Activated naive CD8-positive, alpha-beta T cell treated with anti-CD3 and anti-CD28 coated beads, Interleukin-2, amount 10 ng/mL, durations not matched to agents 7 days and 5 days (primary cell): Measurements from ENCODE around the gene TYMS. TPM values are rescaled to one million over a fixed set of nuclear protein-coding genes. Genes with fewer than 3 reads are reported as not detected.

ENCODE experiments used
- ATAC-seq: fragments of 150-1000 bp; cut with Tn5 transposase; one replicate; pipeline ENCODE4 v1.10.0; 2021; ENCODE audit warnings: low read depth, moderate library complexity
- POLR2A ChIA-PET: fragments of 350-600 bp; sonication (Branson Sonifier 250); formaldehyde crosslinking; loops from one replicate; lab custom pipeline; 2021; ENCODE audit warnings: antibody characterized with exemption; lab: Charles Lee
- DNase-seq: peaks from one replicate; pipeline ENCODE4 v3.0.0; 2021
- H3K27ac Mint-ChIP-seq: one replicate; pipeline ENCODE4 v1.8.0; 2022; ENCODE audit warnings: mild to moderate bottlenecking, mixed read lengths
- H3K27me3 Mint-ChIP-seq: one replicate; pipeline ENCODE4 v1.8.0; 2022; ENCODE audit warnings: mild to moderate bottlenecking, moderate library complexity, mixed read lengths
- H3K36me3 Mint-ChIP-seq: one replicate; pipeline ENCODE4 v1.8.0; 2021; ENCODE audit warnings: mild to moderate bottlenecking, mixed read lengths
- H3K4me1 Mint-ChIP-seq: one replicate; pipeline ENCODE4 v1.8.0; 2021; ENCODE audit warnings: mixed read lengths
- H3K4me3 Mint-ChIP-seq: one replicate; pipeline ENCODE4 v1.8.0; 2022; ENCODE audit warnings: mild to moderate bottlenecking, moderate library complexity, mixed read lengths
- H3K9me3 Mint-ChIP-seq: one replicate; pipeline ENCODE4 v1.8.0; 2021; ENCODE audit warnings: mixed read lengths
- total RNA-seq, 2 experiments: library from RNA; stranded (reverse); gene quantifications; one replicate each; pipeline ENCODE4 v1.2.3, GENCODE V29; 2021

TYMS gene
- total RNA-seq, 2 experiments from 2014 or later = 306 to 322 TPM

- H3K4me1 Mint-ChIP-seq = peaks cover 2% of the 10 kb centered on the region
- POLR2A ChIA-PET = interaction anchor here (1.0 to 1.8 kb wide), 4 partner anchors 18 to 207 kb away, joined by 3 to 11 read pairs (median 3); partner anchors contain the start of gene TYMS
- ATAC-seq (peak; percentile 82), DNase-seq (peak; percentile 57)
- peaks cover 26% of the 10 kb centered on the region for H3K27me3 Mint-ChIP-seq
- H3K36me3 Mint-ChIP-seq = no peaks in the 10 kb centered on the region
- no peaks in the 10 kb centered on the region for H3K9me3 Mint-ChIP-seq
- H3K27ac Mint-ChIP-seq = no peak overlapping the region
- H3K4me3 Mint-ChIP-seq = no peak overlapping the region
Observed at GRCh38 chr18:623761-624620, 33.5 kb upstream of the TYMS start.

- DNase-seq = no peak
- Mint-ChIP-seq H3K36me3 (no peaks in the 10 kb centered on the region), H3K9me3 (peaks cover 3% of the 10 kb centered on the region), H3K27me3 (peaks cover 15% of the 10 kb centered on the region), H3K27ac (no peak overlapping the region), H3K4me3 (no peak overlapping the region), H3K4me1 (peaks cover 2% of the 10 kb centered on the region)
- POLR2A ChIA-PET = interaction anchor here (1.0 kb wide), 1 partner anchor 85 kb away, joined by 3 read pairs; the partner anchor contains the start of gene ENOSF1
- ATAC-seq = no peak
Observed at GRCh38 chr18:627231-627630, 30.2 kb upstream of the TYMS start.

GRCh38 chr18:629269-630150, 27.9 kb upstream of the TYMS start:
- ATAC-seq (no peak), DNase-seq (no peak)
- Mint-ChIP-seq H3K4me3 (no peak overlapping the region), H3K27me3 (peaks cover 11% of the 10 kb centered on the region), H3K27ac (no peak overlapping the region), H3K9me3 (peaks cover 3% of the 10 kb centered on the region), H3K36me3 (no peaks in the 10 kb centered on the region), H3K4me1 (no peaks in the 10 kb centered on the region)
- POLR2A ChIA-PET = no interaction called here

GRCh38 chr18:631560-631959, 25.9 kb upstream of the TYMS start:
- no peaks in the 10 kb centered on the region for H3K36me3 Mint-ChIP-seq
- H3K27me3 Mint-ChIP-seq = peaks cover 10% of the 10 kb centered on the region
- H3K27ac Mint-ChIP-seq = no peak overlapping the region
- no peaks in the 10 kb centered on the region for H3K4me1 Mint-ChIP-seq
- H3K4me3 Mint-ChIP-seq = no peak overlapping the region
- POLR2A ChIA-PET = no interaction called here
- H3K9me3 Mint-ChIP-seq = peaks cover 3% of the 10 kb centered on the region
- DNase-seq = no peak
- no peak for ATAC-seq

GRCh38 chr18:634551-635045, 22.9 kb upstream of the TYMS start:
- no peak overlapping the region for H3K4me3 Mint-ChIP-seq
- no peak overlapping the region for H3K27ac Mint-ChIP-seq
- H3K4me1 Mint-ChIP-seq = no peaks in the 10 kb centered on the region
- peaks cover 9% of the 10 kb centered on the region for H3K27me3 Mint-ChIP-seq
- no peak for ATAC-seq
- peaks cover 3% of the 10 kb centered on the region for H3K9me3 Mint-ChIP-seq
- DNase-seq = no peak
- no peaks in the 10 kb centered on the region for H3K36me3 Mint-ChIP-seq
- POLR2A ChIA-PET = no interaction called here

- no peaks in the 10 kb centered on the region for H3K36me3 Mint-ChIP-seq
- H3K4me1 Mint-ChIP-seq = no peaks in the 10 kb centered on the region
- DNase-seq (no peak), ATAC-seq (no peak)
- no peak overlapping the region for H3K4me3 Mint-ChIP-seq
- H3K9me3 Mint-ChIP-seq = peaks cover 3% of the 10 kb centered on the region
- POLR2A ChIA-PET = no interaction called here
- peaks cover 9% of the 10 kb centered on the region for H3K27me3 Mint-ChIP-seq
- no peak overlapping the region for H3K27ac Mint-ChIP-seq
Observed at GRCh38 chr18:635171-635570, 22.3 kb upstream of the TYMS start.

- POLR2A ChIA-PET = no interaction called here
- H3K4me1 Mint-ChIP-seq = peaks cover 2% of the 10 kb centered on the region
- H3K9me3 Mint-ChIP-seq = no peaks in the 10 kb centered on the region
- H3K4me3 Mint-ChIP-seq = no peak overlapping the region
- H3K27ac Mint-ChIP-seq = no peak overlapping the region
- ATAC-seq = no peak
- H3K36me3 Mint-ChIP-seq = no peaks in the 10 kb centered on the region
- H3K27me3 Mint-ChIP-seq = peaks cover 34% of the 10 kb centered on the region
- no peak for DNase-seq
Observed at GRCh38 chr18:641224-641623, 16.2 kb upstream of the TYMS start.

GRCh38 chr18:644395-645004, 13.0 kb upstream of the TYMS start:
- ATAC-seq (no peak), DNase-seq (no peak)
- Mint-ChIP-seq H3K4me1 (peaks cover 2% of the 10 kb centered on the region), H3K9me3 (no peaks in the 10 kb centered on the region), H3K4me3 (no peak overlapping the region), H3K27ac (no peak overlapping the region), H3K27me3 (peaks cover 29% of the 10 kb centered on the region), H3K36me3 (no peaks in the 10 kb centered on the region)
- POLR2A ChIA-PET = no interaction called here

- peaks cover 16% of the 10 kb centered on the region for H3K4me1 Mint-ChIP-seq
- no peak overlapping the region for H3K27ac Mint-ChIP-seq
- H3K36me3 Mint-ChIP-seq = peaks cover 4% of the 10 kb centered on the region
- H3K4me3 Mint-ChIP-seq = no peak overlapping the region
- no peak for DNase-seq
- POLR2A ChIA-PET = interaction anchor here (1.2 kb wide), 1 partner anchor 10 kb away, joined by 3 read pairs; the partner anchor contains the start of gene TYMS
- no peaks in the 10 kb centered on the region for H3K9me3 Mint-ChIP-seq
- no peak for ATAC-seq
- H3K27me3 Mint-ChIP-seq = peaks cover 22% of the 10 kb centered on the region
Observed at GRCh38 chr18:647304-647703, 10.1 kb upstream of the TYMS start.

- Mint-ChIP-seq H3K9me3 (no peaks in the 10 kb centered on the region), H3K36me3 (peaks cover 8% of the 10 kb centered on the region), H3K27ac (no peak overlapping the region), H3K27me3 (peaks cover 5% of the 10 kb centered on the region), H3K4me1 (peaks cover 19% of the 10 kb centered on the region), H3K4me3 (no peak overlapping the region)
- DNase-seq (no peak), ATAC-seq (no peak)
- POLR2A ChIA-PET = interaction anchor here (1.0 to 1.4 kb wide), 2 partner anchors 9 to 164 kb away, joined by 3 to 7 read pairs; partner anchors contain the start of gene TYMS
Observed at GRCh38 chr18:649341-649740, 8.1 kb upstream of the TYMS start.

GRCh38 chr18:650428-650858, 7.0 kb upstream of the TYMS start:
- POLR2A ChIA-PET = no interaction called here
- Mint-ChIP-seq H3K27ac (peak overlapping the region; percentile 84), H3K4me3 (peak overlapping the region; percentile 85), H3K9me3 (no peaks in the 10 kb centered on the region), H3K4me1 (peaks cover 17% of the 10 kb centered on the region), H3K27me3 (peaks cover under 1% of the 10 kb centered on the region), H3K36me3 (peaks cover 8% of the 10 kb centered on the region)
- DNase-seq (no peak), ATAC-seq (peak; percentile 98)

- Mint-ChIP-seq H3K4me1 (peaks cover 24% of the 10 kb centered on the region), H3K36me3 (peaks cover 8% of the 10 kb centered on the region), H3K9me3 (no peaks in the 10 kb centered on the region), H3K27me3 (no peaks in the 10 kb centered on the region), H3K4me3 (no peak overlapping the region), H3K27ac (no peak overlapping the region)
- POLR2A ChIA-PET = no interaction called here
- no peak for DNase-seq
- ATAC-seq = no peak
Observed at GRCh38 chr18:652131-652530, 5.3 kb upstream of the TYMS start.

GRCh38 chr18:653512-653911, 3.9 kb upstream of the TYMS start:
- Mint-ChIP-seq H3K27ac (no peak overlapping the region), H3K4me1 (peaks cover 24% of the 10 kb centered on the region), H3K27me3 (no peaks in the 10 kb centered on the region), H3K9me3 (no peaks in the 10 kb centered on the region), H3K4me3 (no peak overlapping the region), H3K36me3 (peaks cover 10% of the 10 kb centered on the region)
- ATAC-seq (no peak), DNase-seq (no peak)
- POLR2A ChIA-PET = no interaction called here
